HG03521 (cell line): ENCODE measurements around the gene CRY2.

ENCODE experiments used
- ATAC-seq: cut with Tn5 transposase; IDR thresholded peaks from one replicate; pipeline ENCODE4 v1.9.1; 2021; ENCODE audit warnings: mild to moderate bottlenecking, moderate library complexity; ENCODE audit not compliant: unreplicated experiment

Gene CRY2

DNA sequence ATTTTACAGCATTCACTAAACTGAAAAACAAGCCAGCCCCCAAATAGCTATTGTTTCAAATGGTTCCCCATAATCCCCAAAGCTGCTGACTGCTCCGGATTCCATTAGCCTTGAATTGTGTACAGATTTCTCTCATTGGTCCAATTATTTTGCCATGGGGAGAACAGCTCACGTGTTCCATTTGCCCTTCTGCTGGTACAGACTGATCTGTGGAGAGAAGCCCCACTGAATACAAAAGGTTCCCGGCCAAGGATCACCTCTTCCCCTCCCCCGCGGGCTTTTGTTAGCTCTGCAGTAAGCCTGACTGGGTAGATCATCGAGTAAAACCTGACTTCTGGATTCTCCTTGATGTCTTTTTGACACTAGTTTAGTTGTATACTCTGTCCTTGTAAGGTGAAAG is 29.1 kb downstream of the CRY2 start:
- no peak for ATAC-seq

DNA sequence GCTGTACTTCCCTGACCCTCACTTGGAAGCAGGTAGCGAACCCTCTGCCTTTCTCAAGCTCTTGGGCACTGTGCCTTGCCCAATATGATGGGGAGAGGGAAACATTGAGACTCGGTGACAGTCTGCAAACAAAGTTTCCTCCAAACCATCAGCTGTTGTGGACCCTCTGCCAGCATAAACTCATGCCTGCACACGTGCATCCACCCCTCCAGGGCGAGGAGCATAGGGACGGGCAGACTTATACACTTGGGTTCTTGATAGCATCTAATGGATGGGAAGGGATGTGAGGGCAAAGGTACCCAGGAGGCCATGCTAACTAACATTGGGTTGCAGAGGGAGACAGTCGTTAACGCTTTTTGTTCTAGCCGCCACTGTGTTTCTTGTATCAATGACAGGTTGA is 29.9 kb downstream of the CRY2 start:
- ATAC-seq: no peak

DNA sequence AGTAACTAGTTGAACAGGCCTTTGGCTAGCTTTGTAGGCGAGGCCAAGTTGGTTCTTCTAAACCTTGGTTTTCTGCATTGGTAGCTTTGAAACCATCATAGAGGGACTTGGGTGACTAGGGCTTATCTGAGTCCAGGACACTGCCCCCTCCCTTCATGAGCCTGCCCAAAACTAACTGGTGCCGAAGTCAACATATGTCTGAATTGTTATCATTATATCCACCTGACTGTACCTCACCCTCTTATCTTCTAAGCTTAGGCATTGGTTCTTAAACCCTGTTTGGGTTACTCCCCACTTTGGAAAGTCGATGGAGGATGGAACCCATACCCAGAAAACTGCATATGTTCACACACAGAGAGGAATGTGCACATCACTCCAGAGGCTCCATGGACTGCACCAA is 30.6 kb downstream of the CRY2 start:
- ATAC-seq: no peak

DNA sequence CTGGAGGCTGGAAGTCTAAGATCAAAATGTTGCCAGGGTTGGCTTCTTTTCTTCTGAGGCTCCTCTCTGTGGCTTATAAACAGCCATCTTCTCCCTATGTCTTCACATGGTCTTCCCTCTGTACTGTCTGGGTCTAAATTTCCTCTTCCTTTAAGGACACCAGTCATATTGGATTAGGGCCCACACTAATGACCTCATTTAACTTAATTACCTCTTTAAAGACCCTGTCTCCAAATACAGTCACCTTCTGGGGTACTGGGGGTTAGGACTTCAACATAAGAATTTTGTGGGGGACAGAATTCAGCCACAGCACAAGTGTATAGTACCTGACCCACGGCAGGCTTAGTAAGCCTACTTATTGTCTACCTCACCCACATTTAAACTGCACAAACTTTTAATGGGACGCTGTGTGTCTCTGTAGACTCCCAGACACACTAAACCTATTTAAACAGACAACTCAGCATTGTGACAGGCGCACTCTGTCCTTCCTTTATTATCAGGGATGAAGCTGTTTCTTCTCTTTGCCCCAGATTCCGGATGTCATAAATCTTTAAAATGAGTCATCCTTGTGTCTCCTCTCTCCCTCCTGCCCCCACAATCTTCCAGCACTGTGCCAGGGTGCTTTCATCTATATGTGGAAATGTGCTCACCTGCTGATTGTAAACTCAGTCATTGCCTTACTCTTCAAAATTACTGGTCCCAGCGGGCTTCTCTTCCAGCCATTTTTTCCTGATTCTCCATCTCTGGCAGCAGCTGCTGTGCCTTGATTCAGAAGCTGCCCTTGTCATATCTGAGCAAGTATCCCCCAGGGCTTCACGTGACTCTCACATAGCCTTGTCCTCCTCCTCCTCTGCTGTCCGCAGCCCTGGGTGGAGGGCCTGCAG is 32.8 kb downstream of the CRY2 start:
- ATAC-seq: no peak

DNA sequence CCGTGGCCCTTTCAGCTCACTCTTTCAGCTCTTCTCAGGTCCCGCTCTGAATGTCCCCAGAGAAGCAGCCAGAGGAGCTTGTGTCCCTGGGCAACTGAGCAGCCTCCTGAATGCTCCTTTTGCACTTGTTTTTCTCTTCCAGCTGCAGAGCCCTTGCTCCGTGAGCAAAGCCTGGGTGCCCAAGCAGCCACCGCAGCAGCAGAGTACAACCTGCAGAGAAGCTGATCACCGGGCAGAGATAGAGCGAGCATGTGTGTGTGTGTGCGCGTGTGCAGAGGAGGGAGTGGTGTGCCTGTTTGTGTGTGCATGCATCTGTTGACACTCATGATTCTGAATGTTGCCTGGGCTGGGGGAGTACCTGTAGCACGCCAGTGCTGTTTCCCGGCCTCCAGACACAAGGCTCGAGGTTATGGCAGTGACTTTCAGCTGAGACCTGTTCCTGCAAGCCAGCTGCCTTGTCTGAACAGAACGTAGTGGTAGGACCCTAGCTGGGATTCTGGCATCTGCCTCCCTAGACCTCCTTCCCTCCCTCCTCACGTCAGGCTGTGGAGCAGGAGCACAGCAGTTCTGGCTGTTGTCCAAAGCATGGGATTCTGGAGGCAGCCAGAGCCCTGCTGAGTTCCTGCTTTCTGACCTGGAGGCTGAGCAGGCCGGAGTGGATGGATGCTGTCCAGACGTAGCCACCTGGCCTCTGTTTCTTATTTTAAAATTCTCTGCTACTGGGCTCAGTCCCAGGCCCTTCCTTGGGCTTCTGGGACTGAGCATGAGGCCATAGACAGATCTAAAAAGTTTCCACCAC is 33.7 kb downstream of the CRY2 start:
- no peak for ATAC-seq

DNA sequence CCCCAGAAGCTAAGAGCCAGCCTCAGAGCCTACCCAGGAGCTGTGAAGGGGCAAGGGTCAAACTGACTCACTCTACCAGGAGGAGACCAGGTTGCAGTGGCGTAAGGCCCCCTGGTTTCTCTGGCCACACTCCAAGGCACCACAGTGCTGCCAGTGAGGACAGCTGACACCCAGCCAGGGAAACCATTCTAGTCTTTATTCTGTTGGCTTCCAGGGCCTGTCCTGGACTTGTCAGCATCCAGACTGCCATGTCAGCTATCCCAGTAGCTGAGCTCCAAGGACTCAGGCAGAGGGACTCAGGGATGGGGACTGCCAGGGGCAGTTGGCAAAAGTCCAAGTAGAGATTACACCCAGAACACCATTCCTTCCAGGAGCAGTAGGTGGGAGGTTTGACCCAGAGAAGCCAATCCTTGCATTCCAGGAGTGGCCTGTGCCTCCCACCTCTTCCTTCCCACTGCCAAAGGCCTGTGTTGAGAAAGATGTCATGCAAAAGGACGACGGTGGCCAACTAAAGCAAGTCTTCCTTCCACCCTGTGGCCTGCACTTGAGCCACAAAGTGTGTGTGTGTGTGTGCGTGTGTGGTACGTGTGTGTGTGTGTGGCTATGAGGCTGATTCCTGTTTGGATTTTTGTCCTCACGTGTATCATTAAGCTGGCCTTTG is 34.6 kb downstream of the CRY2 start:
- no peak for ATAC-seq

DNA sequence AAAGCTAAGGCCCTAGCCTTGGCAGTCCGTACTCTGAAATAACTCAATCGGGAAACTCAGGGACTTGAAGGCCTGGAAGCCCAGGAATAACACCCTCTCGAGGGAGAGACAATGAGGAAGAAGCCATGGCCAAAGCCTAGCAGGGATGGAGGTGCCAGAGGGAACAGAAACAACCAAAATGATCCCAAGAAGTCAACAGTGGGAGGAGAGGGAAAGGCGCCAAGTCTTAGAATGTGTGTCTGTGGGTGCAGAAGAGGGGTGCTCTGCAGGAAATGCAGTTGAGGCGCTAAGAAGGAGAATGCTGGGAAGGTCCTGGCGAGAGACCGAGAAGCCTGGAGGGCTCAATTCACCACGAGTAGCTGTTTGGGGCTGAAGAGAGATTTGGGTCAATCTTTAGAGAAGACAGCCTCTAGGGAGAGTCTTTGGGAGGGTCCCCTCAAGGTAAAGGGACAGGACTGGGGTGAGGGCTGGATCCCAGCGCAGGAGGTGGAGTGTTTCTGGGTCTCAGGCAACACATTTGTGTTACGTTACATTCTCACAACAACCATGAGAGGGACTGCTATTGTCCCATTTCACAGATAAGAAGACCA is 37.4 kb downstream of the CRY2 start:
- no peak for ATAC-seq

DNA sequence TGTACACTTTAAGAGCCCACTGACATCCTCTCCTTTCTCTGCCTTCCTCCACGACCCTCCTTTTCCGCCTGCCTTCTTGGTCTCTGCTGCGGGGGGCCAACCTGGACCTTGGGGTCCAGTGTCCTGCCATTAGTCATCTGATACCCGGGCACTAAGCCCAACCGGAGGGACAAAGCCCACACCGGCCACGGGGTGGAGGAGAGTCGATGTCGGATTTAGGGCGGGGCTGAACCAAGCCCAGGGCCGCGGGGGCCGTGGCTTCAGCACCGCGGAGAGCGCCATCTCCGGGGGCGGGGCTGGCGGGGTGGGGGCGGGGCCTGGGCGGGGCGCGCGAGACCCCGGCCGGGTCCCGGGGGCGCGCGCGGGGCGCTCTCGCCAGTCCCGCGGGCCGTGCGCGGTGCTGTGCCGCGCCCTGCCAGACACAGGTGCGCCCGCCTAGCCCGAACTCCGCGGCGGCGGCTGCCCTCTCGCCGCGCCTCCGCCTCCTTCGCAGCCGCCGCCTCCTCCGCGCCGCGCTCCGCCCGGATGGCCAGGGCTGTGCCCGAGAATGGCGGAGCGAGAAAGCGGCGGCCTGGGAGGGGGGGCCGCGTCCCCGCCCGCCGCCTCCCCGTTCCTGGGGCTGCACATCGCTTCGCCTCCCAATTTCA is 38.1 kb downstream of the CRY2 start, which contains the start of gene MAPK8IP1:
TSS of gene MAPK8IP1 (plus strand) at position 378 of the 647 bp plus-strand sequence. CDS start at position 548, 170 bp downstream.
- ATAC-seq: peak; percentile 56

DNA sequence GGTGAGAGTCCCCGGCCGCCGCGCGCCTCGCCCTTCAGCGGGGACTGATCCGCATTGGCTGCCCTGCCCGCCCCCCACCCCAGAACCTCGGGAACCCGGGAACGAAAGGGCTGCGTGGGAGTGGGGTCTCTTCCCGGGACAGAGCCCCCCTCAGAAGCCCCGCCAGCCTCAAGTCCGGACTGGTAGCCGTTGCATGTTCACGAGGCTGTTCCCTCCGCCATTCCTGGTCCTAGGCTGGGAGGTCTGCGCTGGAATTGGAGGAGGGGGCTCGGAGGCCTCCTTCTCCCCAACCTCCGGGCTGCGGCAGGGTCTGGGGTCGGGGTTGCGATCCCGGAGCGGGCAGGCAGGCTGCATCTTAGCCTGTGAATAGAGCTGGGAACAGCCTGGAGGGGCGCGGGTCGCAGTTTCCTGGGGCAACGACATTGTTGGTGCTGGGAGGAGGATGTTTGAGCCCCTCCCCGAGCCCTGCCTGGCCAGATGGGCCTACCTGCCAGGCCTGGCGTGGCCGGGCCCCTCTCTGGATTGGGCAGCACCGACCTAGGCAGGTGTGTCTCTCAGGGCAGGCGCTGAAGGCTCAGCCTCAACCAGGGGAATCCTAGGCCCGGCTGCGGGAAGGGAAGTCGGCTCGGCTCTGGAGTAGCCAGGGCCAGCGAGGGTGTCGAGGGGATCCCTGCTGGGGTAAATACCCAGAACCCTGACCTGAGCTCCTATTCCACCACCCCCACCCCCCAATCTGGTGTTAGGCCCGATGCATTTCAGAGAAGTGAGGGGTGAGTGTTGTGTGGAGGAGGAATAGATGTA is 38.8 kb downstream of the CRY2 start:
- ATAC-seq: no peak

DNA sequence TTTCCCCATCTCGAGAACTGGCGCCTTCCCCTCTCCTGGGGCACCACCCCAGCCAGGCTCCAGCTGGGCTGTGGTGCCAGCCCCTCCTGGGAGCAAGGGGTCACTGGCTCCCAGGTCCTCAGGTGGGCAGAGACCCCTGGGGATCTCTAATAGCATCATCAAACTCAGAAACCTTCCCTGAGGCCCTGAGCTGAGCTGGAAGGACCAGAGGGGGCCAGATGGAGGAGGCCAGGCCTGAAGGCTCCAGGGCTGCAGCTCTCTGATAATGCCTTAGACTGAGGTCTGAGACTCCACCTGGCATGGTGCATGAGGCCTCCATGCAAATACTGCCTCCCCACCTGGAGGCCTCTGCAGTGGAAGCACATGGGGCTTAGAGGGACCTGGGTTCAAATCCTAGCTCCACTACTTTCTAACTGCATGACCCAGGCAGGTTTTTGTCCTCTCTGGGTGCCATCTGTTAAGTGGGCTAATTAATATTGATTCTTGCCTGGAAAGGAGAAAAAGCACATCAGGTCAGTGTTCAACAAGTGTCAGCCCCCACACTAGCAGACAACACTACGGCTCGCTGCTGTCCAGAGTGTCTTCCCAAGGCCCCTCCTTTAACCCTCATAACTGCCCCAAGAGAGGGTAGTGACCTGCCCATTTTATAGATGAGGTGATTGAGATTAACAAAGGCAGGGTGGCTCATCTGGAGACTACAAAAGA is 39.7 kb downstream of the CRY2 start:
- ATAC-seq: no peak

DNA sequence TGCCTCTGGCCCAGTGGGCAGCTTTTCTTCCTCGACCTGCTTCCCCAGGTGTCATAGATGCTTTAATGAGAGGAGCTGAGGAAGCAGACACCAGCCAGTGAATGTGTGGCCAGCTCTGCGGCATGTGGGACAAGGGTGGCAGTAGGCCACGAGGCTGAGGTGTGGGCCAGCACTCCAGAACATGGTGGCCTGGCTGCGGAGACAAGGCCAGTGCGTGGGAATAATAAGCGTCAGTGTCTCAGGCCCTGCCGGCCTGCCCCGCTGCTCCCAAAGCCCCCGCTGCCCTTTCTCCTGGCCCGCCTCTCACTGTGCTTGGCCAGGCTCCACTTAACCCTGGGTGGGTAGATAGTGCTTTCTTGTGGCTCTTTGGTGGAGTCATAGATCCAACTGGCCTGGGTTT is 40.3 kb downstream of the CRY2 start:
- no peak for ATAC-seq

DNA sequence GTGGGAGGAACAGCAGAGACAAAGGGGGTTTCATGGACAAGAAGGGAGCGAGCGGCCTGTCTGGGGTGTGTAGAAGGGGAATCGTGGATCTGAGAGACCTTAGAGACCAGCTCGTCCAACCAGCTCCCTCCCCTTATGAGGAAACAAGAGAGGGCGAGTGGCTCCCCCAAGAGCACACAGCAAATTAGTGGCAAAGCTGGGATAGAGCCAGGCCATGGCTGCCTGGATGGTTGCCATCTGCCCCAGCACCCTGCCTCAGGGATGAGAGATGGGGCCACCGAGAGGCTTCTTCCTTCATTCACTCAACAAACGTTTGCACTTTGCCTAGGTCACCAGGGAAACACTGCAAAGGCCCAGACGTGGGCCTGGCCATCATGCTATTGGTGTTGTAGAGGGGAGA is 42.3 kb downstream of the CRY2 start:
- no peak for ATAC-seq

DNA sequence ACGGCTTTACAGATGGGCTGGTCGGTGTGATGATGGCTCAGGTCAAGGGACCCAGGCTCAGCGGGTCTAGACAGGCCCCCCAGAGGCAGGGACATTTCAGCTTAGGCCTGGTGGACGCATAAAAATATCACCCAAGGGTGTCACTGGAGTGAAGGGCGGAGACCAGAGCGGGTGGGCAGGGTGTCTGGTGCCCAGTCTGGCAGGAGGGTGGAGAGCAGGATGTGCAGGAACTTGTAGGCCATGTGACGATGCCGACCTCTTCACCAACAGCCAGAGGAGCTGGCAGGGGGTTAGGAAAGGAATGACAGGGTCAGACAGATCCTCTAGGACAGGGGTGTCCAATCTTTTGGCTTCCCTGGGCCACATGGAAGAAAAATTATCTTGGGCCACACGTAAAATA is 42.7 kb downstream of the CRY2 start:
- ATAC-seq: no peak

DNA sequence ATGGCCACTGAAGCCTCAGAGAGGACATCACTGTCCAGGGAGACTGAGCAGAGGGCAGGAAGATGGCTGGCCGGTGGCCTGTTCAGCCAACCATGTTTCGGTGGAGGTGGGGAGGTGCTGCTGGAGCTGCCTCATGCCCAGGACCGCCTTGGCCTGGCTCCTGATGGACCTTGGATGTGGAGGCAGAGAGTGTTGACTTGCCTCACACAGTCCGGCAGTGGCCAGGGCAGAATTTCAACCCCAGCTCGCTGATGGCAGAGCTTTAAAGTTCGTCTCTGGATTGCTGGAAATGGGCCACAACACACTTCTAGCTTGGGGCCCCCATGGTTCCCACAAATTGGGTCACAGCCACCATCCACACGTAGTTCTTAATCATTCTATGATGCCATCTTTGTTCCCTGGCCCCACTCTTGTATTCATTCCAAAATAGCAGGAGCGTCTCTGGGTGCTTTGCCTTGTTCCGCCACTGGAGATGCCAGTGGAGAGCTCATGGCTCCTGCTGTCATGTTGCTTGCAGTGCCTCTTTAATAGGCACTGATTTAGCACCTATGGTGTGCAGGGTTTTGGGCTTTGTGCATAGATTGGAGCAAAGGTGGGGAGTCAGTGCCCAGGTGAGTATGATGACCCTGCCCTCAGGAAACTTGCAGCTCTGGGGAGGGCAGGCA is 43.7 kb downstream of the CRY2 start:
- no peak for ATAC-seq

DNA sequence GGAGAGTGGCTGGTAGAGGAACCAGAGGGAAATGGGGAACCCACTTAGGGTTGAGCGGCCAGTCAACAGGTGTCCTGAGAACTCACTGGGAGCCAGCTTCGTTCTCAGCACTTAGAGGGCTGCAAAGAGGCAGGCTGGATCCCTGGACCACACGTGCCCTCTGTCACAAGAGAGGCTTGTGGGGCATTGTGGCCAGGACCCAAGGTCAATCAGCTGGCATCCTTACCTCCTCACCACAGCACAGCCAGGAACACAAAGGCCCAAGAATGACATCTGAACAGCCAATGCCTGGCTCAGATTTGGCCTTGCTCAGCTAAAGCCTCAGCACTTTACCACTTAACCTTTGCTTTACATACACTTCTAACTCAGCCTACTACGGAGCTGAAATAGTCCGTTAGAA is 45.6 kb downstream of the CRY2 start:
- no peak for ATAC-seq

DNA sequence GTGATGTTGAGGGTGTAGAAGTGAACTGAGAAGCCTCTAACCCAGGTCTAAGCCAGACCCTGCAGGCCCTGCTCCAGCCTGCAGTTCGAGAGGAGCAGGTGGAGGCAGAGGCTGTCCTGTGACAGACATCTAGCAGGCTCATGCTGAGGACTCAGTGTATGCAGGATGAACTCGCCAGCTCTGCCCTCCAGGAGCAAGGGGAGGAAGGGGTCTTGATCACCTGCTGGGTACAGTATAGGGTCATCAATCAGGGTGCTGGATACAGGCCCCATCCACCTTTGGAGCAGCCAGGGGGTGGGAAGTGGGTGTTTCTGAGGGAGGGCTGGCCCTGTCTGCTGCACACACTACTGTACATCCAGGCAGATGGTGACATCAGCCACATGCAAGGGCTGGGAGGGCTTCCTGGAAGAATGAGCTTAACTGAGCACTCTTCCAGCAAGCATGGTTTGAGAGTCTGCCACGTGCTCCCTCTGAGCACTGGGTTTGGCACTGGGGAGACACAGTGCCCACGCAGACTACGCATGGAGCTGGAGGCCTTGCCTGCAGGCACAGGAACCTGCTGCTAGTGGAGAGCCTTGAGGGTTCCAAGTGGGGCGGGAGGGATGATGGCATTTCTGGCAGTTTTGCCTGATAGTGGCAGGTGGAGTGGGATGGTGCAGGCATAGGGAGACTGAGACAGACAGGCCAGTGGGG is 47.4 kb downstream of the CRY2 start:
- ATAC-seq: no peak

DNA sequence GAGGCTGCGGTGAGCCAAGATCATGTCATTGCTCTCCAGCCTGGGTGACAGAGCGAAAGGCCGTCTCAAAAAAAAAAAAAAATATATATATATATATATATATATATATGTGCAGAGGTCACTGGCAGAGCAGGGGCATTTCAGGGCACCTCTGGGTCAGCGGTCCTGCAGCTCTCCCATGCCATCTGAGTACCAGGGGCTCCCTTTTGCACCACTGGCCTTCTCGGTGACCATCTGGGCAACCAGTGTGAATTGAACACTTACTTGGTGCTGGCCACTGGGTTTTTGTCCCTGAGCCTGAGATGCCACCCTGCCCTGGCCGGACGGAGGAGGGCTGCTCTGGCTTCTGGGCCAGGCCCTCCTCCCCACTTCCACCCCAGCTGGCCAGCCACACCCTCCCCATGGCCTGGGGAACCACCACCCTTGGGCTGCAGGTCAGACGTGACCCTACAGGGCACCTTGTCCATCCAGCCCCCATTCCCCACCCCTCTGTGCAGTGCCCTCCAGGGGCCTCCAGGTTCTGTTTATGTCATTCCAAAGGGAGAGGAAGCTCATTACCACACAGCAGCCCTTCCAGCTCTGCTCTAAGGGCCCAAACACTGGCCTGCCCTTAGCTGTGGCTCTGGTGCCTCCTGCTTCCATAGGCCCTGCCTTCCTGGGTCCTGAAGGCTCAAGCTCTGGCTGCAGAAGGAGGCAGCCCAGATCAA is 48.4 kb downstream of the CRY2 start:
- ATAC-seq: no peak
